Adrenal gland (tissue), 19 donors: Measurements from ENCODE around the gene H2AZ2. TPM values are rescaled to one million over a fixed set of nuclear protein-coding genes. Genes with fewer than 3 reads are reported as not detected.

Source experiments
- DNase-seq, 7 donors: peaks; one replicate each; pipeline ENCODE4 v3.0.0-alpha.2; 2019 to 2020
- H3K27ac ChIP-seq, 5 donors: fragments of 200-600 bp; sonication (generic) in 4 of 5; 1 replicate in 3 of 5; 2 replicates in 2 of 5; pipeline versions ENCODE4 v1.5.1 to v1.8.0; 2016 to 2020; ENCODE audit warnings: mild to moderate bottlenecking in 1 of 5
- H3K27me3 ChIP-seq: fragments of 200-600 bp; 2 replicates; pipeline ENCODE4 v1.8.0; 2021
- H3K36me3 ChIP-seq, 2 donors: fragments of 200-600 bp; replicated peaks in 1 of 2; 1 replicate in 1 of 2; 2 replicates in 1 of 2; pipeline versions ENCODE4 v1.5.1 to v1.8.0; 2018 to 2022
- H3K4me1 ChIP-seq, 2 donors: fragments of 200-600 bp; replicated peaks in 1 of 2; 1 replicate in 1 of 2; 2 replicates in 1 of 2; pipeline versions ENCODE4 v1.5.1 to v1.8.0; 2018 to 2021
- H3K4me3 ChIP-seq, 4 donors: fragments of 200-600 bp; sonication (generic) in 3 of 4; one replicate each; pipeline ENCODE4 v1.5.1; 2016 to 2018
- H3K9me3 ChIP-seq, 3 donors: fragments of 200-600 bp; sonication (generic) in 1 of 3; replicated peaks in 1 of 3; 1 replicate in 2 of 3; 2 replicates in 1 of 3; pipeline versions ENCODE4 v1.5.1 to v1.8.0; 2016 to 2021
- CTCF ChIP-seq, 6 experiments: fragments of 450-650 bp in 4 of 6; fragments of 200-600 bp in 2 of 6; sonication (generic) in 1 of 6; IDR thresholded peaks; 1 replicate in 5 of 6; 2 replicates in 1 of 6; pipeline versions ENCODE4 v1.5.1 to v1.8.0; 2016 to 2021; ENCODE audit warnings: antibody characterized with exemption in 6 of 6, mild to moderate bottlenecking in 2 of 6, moderate library complexity in 1 of 6
- POLR2A ChIP-seq, 2 donors: fragments of 450-650 bp; IDR thresholded peaks; one replicate each; pipeline ENCODE4 v1.6.1; 2017; ENCODE audit warnings: antibody characterized with exemption in 2 of 2, mild to moderate bottlenecking in 2 of 2, moderate library complexity in 1 of 2
- WGBS, 4 donors: extraction: QIAGEN DNeasy Blood & Tissue Kit in 2 of 4; methylation state at CpG; one replicate each; pipeline versions ENCODE4 v1.1.5 to v1.1.7; 2013 to 2017; 5-methylcytosine and 5-hydroxymethylcytosine counted together
- intact Hi-C, 2 donors: fragments of 100-400 bp; cut with DNase I; formaldehyde crosslinking; loops; one replicate each; pipeline versions ENCODE4 v1.14.1 to v1.15.0; 2022 to 2023
- long read RNA-seq, 10 donors: library from polyadenylated mRNA in 3 of 10; unstranded in 2 of 10; stranded (forward) in 1 of 10; transcript quantifications; one replicate each; pipeline ENCODE4 v2.0.0 and lab custom pipeline, GENCODE V29; 2021 to 2026
- polyA plus RNA-seq, 3 donors: library from polyadenylated mRNA; stranded (reverse); fragments of 200-250 nt in 2 of 3; fragments of 350-450 nt in 1 of 3; fragmentation: Illumina TruSeq in 1 of 3; extraction: RNeasy Lipid Tissue Mini Kit (QIAGEN cat#74804) in 1 of 3; gene quantifications; one replicate each; pipeline ENCODE4 v1.2.3, GENCODE V29; 2013 to 2014
- total RNA-seq, 9 donors: library from RNA; depleted of rRNA in 4 of 9; stranded (reverse); fragments of >200 nt in 4 of 9; fragments of 120-200 nt in 1 of 9; fragmentation: NEBNext Ultra II Directional in 1 of 9; extraction: Animal tissue kit (Norgen Biotek cat#: 25700) in 1 of 9; gene quantifications; one replicate each; pipeline versions ENCODE4 v1.1.0 to v1.2.4, GENCODE V29; 2013 to 2023
- donor health status: healthy with polysubstance abuse.
- donor health status: Bipolar disorder and iron deficiency.
- donor health status: DM: yes; HTN: yes; CAD: no.
- donor health status: DM: no; HTN: no; CAD: no.
- donor health status: DM: no; HTN: no; CAD: no.
- donor health status: DM: yes; HTN: yes; CAD: no.

Gene H2AZ2
- 100 to 1,000 TPM in 7 of 9 donors, 10 to 100 TPM in 2; 62.7 to 158 (median 121) TPM for total RNA-seq
- 100 to 1,000 TPM in 1 of 3 donors, 10 to 100 TPM in 2; 69.0 to 102 (median 77.7) TPM for polyA plus RNA-seq
- long read RNA-seq, donor 1, transcript H2AFV-202 (5 exons, 752 nt) = major isoform, 25 of 47 reads
- long read RNA-seq, donor 1, partial matches to known transcripts = 17 of 47 reads
- long read RNA-seq, donor 1, other reads (novel, unspliced or antisense) = 0 of 47 reads
- long read RNA-seq, donor 2, transcript H2AFV-202 (5 exons, 752 nt) = major isoform, 19 of 58 reads
- long read RNA-seq, donor 2, partial matches to known transcripts = 37 of 58 reads
- long read RNA-seq, donor 2, other reads (novel, unspliced or antisense) = 0 of 58 reads
- long read RNA-seq, donor 3, transcript H2AFV-202 (5 exons, 752 nt) = major isoform, 23 of 29 reads
- long read RNA-seq, donor 3, partial matches to known transcripts = 0 of 29 reads
- long read RNA-seq, donor 3, other reads (novel, unspliced or antisense) = 0 of 29 reads
- long read RNA-seq, donor 4, transcript H2AFV-202 (5 exons, 752 nt) = major isoform, 21 of 29 reads
- long read RNA-seq, donor 4, partial matches to known transcripts = 1 of 29 reads
- long read RNA-seq, donor 4, other reads (novel, unspliced or antisense) = 6 of 29 reads
- long read RNA-seq, donor 5, transcript H2AFV-202 (5 exons, 752 nt) = major isoform, 55 of 79 reads
- long read RNA-seq, donor 5, partial matches to known transcripts = 1 of 79 reads
- long read RNA-seq, donor 5, other reads (novel, unspliced or antisense) = 9 of 79 reads
- long read RNA-seq, donor 6, partial matches to known transcripts = 4 of 15 reads
- long read RNA-seq, donor 6, other reads (novel, unspliced or antisense) = 4 of 15 reads
- long read RNA-seq, donor 7, transcript H2AFV-202 (5 exons, 752 nt) = major isoform, 24 of 50 reads
- long read RNA-seq, donor 7, partial matches to known transcripts = 23 of 50 reads
- long read RNA-seq, donor 7, other reads (novel, unspliced or antisense) = 0 of 50 reads
- long read RNA-seq, donor 8, transcript H2AFV-202 (5 exons, 752 nt) = major isoform, 63 of 93 reads
- long read RNA-seq, donor 8, partial matches to known transcripts = 23 of 93 reads
- long read RNA-seq, donor 8, other reads (novel, unspliced or antisense) = 0 of 93 reads
- long read RNA-seq, donor 9, transcript H2AFV-202 (5 exons, 752 nt) = major isoform, 24 of 68 reads
- long read RNA-seq, donor 9, partial matches to known transcripts = 36 of 68 reads
- long read RNA-seq, donor 9, other reads (novel, unspliced or antisense) = 0 of 68 reads
- long read RNA-seq, donor 10, transcript H2AFV-202 (5 exons, 752 nt) = major isoform, 23 of 26 reads
- long read RNA-seq, donor 10, partial matches to known transcripts = 0 of 26 reads
- long read RNA-seq, donor 10, other reads (novel, unspliced or antisense) = 0 of 26 reads

- no peaks in the 10 kb centered on the region for H3K27me3 ChIP-seq
- DNase-seq = peak; percentile 100
- H3K4me3 ChIP-seq = peak within 1 kb of the TSS; percentile 24 to 83 (median 51)
- intact Hi-C loops = loop anchor here in 1 of 2 donors (5.0 kb wide), 1 partner anchor 256 kb away; no protein-coding TSS in a partner anchor
- 0 to 1% (median 1%) methylated on average over 26 to 70 of the region's 70 CpGs for WGBS, 4 donors
- TF ChIP-seq POLR2A (IDR thresholded peaks at IDR 0.05) = peak; percentile 92 to 94
- TF ChIP-seq CTCF (IDR thresholded peaks at IDR 0.05) = peak in 1 of 6 experiments; percentile 38
- H3K27ac ChIP-seq = peak within 1 kb of the TSS; percentile 91 to 100 (median 94)
- H3K9me3 ChIP-seq = no peaks in the 10 kb centered on the region
- H3K4me1 ChIP-seq = peaks cover 4 to 35% of the 10 kb centered on the region in 2 donors
- no peaks in the 10 kb centered on the region for H3K36me3 ChIP-seq
These were observed at the start of gene H2AZ2 for GRCh38 chr7:44847920-44848634. H2AZ2 (minus strand) TSS chr7:44848087; CDS start chr7:44847971, 116 bp downstream.

- no peak overlapping the region for H3K4me3 ChIP-seq
- H3K9me3 ChIP-seq = no peaks in the 10 kb centered on the region
- intact Hi-C loops = no loop called here
- no peaks in the 10 kb centered on the region for H3K36me3 ChIP-seq
- DNase-seq = no peak
- H3K4me1 ChIP-seq = peaks cover 5 to 9% of the 10 kb centered on the region in 2 donors
- TF ChIP-seq POLR2A (IDR thresholded peaks at IDR 0.05) (no peak), CTCF (IDR thresholded peaks at IDR 0.05) (no peak)
- WGBS, 4 donors = 76 to 95% (median 81%) methylated on average over 1 of the region's 1 CpG
- no peak overlapping the region for H3K27ac ChIP-seq
- H3K27me3 ChIP-seq = no peaks in the 10 kb centered on the region
These were observed 49.4 kb upstream of the H2AZ2 start for GRCh38 chr7:44897309-44897708.

- TF ChIP-seq POLR2A (IDR thresholded peaks at IDR 0.05) (no peak), CTCF (IDR thresholded peaks at IDR 0.05) (no peak)
- no peak overlapping the region for H3K4me3 ChIP-seq
- H3K36me3 ChIP-seq = no peaks in the 10 kb centered on the region
- intact Hi-C loops = no loop called here
- peak overlapping the region in 1 of 5 donors; percentile 30 for H3K27ac ChIP-seq
- DNase-seq = peak in 1 of 7 donors; percentile 25
- H3K27me3 ChIP-seq = no peaks in the 10 kb centered on the region
- 54 to 70% (median 61%) methylated on average over 4 of the region's 4 CpGs for WGBS, 4 donors
- peaks cover 5 to 9% of the 10 kb centered on the region in 2 donors for H3K4me1 ChIP-seq
- H3K9me3 ChIP-seq = no peaks in the 10 kb centered on the region
These were observed 47.1 kb upstream of the H2AZ2 start for GRCh38 chr7:44894888-44895580.
